NCI-H226 (cell line): ENCODE measurements around the gene SLC35E3.

Experiments
- DNase-seq: peaks from one replicate; pipeline ENCODE4 v3.0.0-alpha.2; 2015

SLC35E3 gene

GRCh38 chr12:68745904-68746571 lies at the start of gene SLC35E3:
Gene SLC35E3 (plus strand): TSS chr12:68746176. CDS start chr12:68746378, 202 bp downstream.
- peak; percentile 95 for DNase-seq

GRCh38 chr12:68699486-68699885 lies 46.5 kb upstream of the SLC35E3 start:
- no peak for DNase-seq

GRCh38 chr12:68727776-68728175 lies 18.2 kb upstream of the SLC35E3 start:
- no peak for DNase-seq

DNA sequence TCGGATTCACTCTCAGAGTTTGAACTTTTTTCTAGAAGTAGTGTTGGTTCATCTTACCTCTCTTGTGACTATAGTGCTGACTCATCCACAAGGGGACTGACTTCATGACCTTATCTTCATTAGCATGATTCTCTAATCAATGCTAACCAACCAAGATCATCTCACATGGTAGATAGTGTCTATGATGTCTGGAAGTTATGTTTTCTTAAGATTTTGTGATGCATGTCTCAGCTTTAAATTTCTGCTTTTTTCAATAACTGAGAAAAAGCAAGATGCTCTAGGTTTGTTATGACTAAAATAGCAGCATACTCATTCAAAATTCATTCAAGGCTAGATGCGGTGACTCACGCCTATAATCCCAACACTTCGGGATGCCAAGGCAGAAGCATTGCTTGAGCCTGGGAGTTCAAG lies 12.3 kb upstream of the SLC35E3 start:
- no peak for DNase-seq

- no peak for DNase-seq
Measured at GRCh38 chr12:68739891-68740290, 6.1 kb upstream of the SLC35E3 start.

- DNase-seq, result no peak
Measured at GRCh38 chr12:68743356-68743755, 2.6 kb upstream of the SLC35E3 start.

- DNase-seq, result no peak
Measured at GRCh38 chr12:68745376-68745903, 536 bp upstream of the SLC35E3 start.

DNA sequence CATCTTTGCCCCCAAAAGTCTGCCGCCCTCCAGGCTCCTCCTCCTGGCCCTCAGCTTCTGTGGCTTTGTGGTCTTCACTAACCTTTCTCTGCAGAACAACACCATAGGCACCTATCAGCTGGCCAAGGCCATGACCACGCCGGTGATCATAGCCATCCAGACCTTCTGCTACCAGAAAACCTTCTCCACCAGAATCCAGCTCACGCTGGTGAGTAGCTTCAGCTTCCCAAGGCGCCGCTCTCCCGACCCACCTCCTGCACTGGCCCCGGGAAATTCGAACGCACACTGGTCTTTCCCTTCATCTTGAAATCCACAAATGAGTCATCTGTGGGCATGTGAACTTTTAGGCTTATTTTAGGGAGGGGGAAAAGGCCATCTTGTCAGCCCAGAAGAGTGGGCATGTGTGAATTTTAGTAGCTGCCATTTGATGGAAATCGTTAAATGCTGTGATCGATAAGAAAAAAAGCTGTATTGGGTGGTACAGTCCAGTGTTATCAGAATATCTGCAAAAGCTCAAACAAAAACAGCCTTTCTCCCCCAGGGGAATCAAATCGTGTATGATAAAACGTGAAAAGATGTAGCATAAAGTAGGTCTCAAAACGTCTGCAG lies 700 bp downstream of the SLC35E3 start:
- DNase-seq, result peak; percentile 51

- no peak for DNase-seq
Measured at GRCh38 chr12:68749443-68749842, 3.5 kb downstream of the SLC35E3 start.

- no peak for DNase-seq
Measured at GRCh38 chr12:68749861-68750260, 3.9 kb downstream of the SLC35E3 start.

GRCh38 chr12:68750506-68750905 lies 4.5 kb downstream of the SLC35E3 start:
- DNase-seq, result no peak

- no peak for DNase-seq
Measured at GRCh38 chr12:68755536-68756243, 9.7 kb downstream of the SLC35E3 start.

DNA sequence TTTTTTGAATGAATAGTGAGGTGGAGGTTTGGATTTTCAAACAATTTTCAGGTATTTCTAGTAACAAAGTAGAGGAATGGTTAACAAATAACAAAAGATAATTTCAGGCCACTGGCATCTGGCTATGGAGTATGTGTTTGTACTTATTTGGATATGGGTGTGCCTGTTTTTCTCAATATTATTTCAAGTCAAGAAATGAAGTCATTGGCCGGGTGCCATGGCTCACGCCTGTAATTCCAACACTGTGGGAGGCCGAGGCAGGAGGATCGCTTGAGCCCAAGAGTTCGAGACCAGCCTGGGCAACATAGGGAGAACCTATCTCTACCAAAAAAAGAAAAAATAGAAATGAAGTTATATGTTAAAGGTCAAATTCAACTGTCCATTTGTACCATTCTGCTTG lies 13.9 kb downstream of the SLC35E3 start:
- DNase-seq, result no peak

DNA sequence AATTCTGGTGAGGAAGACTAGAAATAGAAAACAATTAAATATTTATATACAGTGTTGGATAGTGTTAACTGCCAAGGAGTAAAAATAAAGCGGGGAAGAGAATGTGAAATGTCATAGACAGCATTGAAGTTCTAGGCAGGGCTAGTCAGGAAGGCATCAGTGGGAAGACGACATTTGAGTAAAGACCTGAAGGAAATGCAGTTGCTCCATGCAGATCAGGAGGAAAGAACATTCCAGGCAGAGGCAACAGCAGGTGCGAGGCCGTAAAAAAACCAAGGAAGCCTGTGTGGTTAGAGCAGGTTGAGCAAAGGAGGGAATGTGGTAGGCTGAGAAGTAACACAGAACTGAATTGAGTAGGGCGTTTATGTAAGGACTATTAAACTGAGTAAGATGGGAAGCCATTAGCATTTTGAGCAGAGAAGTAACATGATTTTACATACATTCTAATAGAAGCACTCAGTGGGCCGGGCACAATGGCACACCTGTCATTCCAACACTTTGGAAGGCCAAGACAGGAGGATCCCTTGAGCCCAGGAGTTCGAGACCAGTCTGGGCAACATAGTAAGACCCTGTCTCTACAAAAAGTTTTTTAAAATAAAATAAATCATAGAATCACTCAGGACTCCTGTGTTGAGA lies 14.9 kb downstream of the SLC35E3 start:
- DNase-seq, result no peak

- no peak for DNase-seq
Measured at GRCh38 chr12:68761442-68761812, 15.5 kb downstream of the SLC35E3 start.

- no peak for DNase-seq
Measured at GRCh38 chr12:68761901-68762630, 16.1 kb downstream of the SLC35E3 start.

DNA sequence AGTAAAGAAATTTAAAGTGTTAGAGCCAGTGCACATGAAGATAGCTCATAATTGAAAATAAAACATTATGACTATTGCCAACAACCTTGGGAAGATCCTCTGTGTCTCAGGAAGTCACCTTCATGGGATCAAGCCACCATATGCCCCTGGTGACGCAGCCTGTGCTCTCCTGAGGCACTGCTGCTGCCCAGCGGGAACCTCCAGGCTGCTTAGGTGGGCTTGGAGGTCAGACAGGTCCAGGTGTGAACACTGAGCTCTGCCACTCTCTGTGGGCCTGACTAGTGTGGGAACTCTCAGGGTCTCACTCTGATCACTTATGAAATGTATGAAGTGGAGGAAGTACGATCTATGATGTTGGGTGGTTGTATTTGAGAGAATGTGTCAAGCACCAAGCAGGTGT lies 16.7 kb downstream of the SLC35E3 start:
- no peak for DNase-seq

- no peak for DNase-seq
Measured at GRCh38 chr12:68765696-68766095, 19.7 kb downstream of the SLC35E3 start.

DNA sequence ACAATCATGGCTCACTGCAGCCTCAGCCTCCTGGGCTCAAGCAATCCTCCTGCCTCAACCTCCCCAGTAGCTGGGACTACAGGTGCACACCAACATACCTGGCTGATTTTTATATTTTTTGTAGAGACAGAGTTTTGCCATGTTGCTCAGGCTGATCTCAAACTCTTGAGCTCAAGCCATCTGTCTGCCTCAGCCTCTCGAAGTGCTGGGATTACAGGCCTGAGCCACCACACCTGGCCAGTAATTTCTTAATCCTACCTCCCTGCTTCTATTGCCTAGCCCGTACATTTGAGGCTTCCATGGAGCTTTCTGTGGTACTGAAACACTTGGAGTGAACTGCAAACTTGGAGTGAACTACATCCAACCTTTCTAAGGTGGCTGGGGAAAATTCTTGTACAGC lies 20.7 kb downstream of the SLC35E3 start:
- DNase-seq, result no peak

GRCh38 chr12:68767191-68767590 lies 21.2 kb downstream of the SLC35E3 start:
- DNase-seq, result no peak

- DNase-seq, result no peak
Measured at GRCh38 chr12:68768431-68768939, 22.5 kb downstream of the SLC35E3 start.

GRCh38 chr12:68769941-68770340 lies 24.0 kb downstream of the SLC35E3 start:
- no peak for DNase-seq
